Endothelial cell of umbilical vein (primary cell): ENCODE data around the gene P3H2. TPM values are rescaled to one million over a fixed set of nuclear protein-coding genes. Genes with fewer than 3 reads are reported as not detected.

Experiments
- BruUV-seq: library from RNA; stranded (reverse); fragments of 400-500 nt; replicated peaks from 2 replicates; lab custom pipeline; 2021; lab: Mats Ljungman, UMichigan
- CTCF ChIA-PET: fragments of 300-600, 350-600 bp; sonication (Branson Sonifier 250); formaldehyde crosslinking; loops from one replicate; lab custom pipeline; 2021; ENCODE audit warnings: antibody characterized with exemption, inconsistent platforms; lab: Charles Lee
- POLR2A ChIA-PET: fragments of 300-600, 350-600 bp; sonication (Branson Sonifier 250); formaldehyde crosslinking; loops from one replicate; lab custom pipeline; 2021; ENCODE audit warnings: antibody characterized with exemption, inconsistent platforms; lab: Charles Lee
- DNase-seq: peaks from one replicate; pipeline ENCODE4 v3.0.0-alpha.2; 2011; ENCODE audit warnings: low read depth, low spot score
- FAIRE-seq: peaks from 2 replicates; lab custom pipeline; 2011; peaks lifted over from hg19 to GRCh38; lab: Jason Lieb, UNC
- H2AFZ ChIP-seq: 2 replicates; pipeline ENCODE4 v1.6.0; 2012; ENCODE audit warnings: low read depth, low read length, control low read depth, inconsistent platforms
- H3K27ac ChIP-seq: 2 replicates; pipeline ENCODE4 v1.5.1; 2011; ENCODE audit warnings: low read depth, mild to moderate bottlenecking, control low read depth, low read length, moderate library complexity; ENCODE audit not compliant: insufficient read depth
- H3K27me3 ChIP-seq, 2 experiments: 2 replicates each; pipeline versions ENCODE4 v1.6.0 to v1.6.1; 2011; ENCODE audit warnings: low read length in 2 of 2, mixed read lengths in 1 of 2; ENCODE audit not compliant: control insufficient read depth in 2 of 2, insufficient read depth in 2 of 2
- H3K36me3 ChIP-seq, 2 experiments: 2 replicates in 1 of 2; 3 replicates in 1 of 2; pipeline ENCODE4 v1.5.1; 2011; ENCODE audit warnings: low read length in 2 of 2, mild to moderate bottlenecking in 1 of 2, moderate library complexity in 1 of 2; ENCODE audit not compliant: control insufficient read depth in 2 of 2, insufficient read depth in 2 of 2; ENCODE audit errors: extremely low read depth in 1 of 2
- H3K4me1 ChIP-seq: 3 replicates; pipeline ENCODE4 v1.5.1; 2011; ENCODE audit warnings: mild to moderate bottlenecking, low read length; ENCODE audit not compliant: control insufficient read depth, insufficient read depth; ENCODE audit errors: extremely low read depth
- H3K4me2 ChIP-seq: 2 replicates; pipeline ENCODE4 v1.6.1; 2011; ENCODE audit warnings: low read length, control low read depth, mixed read lengths; ENCODE audit not compliant: insufficient read depth
- H3K4me3 ChIP-seq, 3 experiments: fragments of 200-600 bp in 1 of 3; sonication (generic), shearing (Covaris generic) in 1 of 3; replicated peaks in 1 of 3; 2 replicates each; pipeline ENCODE4 v1.5.1; 2011 to 2016; ENCODE audit warnings: control low read depth in 3 of 3, low read length in 3 of 3, mild to moderate bottlenecking in 2 of 3, inconsistent platforms in 1 of 3, low read depth in 1 of 3, moderate library complexity in 1 of 3; ENCODE audit not compliant: insufficient read depth in 1 of 3
- H3K79me2 ChIP-seq: 2 replicates; pipeline ENCODE4 v1.6.0; 2012; ENCODE audit warnings: low read length, inconsistent platforms; ENCODE audit not compliant: control insufficient read depth, insufficient read depth
- H3K9ac ChIP-seq: replicated peaks from 2 replicates; pipeline ENCODE3; 2011; ENCODE audit warnings: low read length, control low read depth; ENCODE audit not compliant: insufficient read depth; ENCODE audit errors: extremely low read depth
- H3K9me1 ChIP-seq: replicated peaks from 3 replicates; pipeline ENCODE4 v1.6.0; 2011; ENCODE audit warnings: mild to moderate bottlenecking, low read length; ENCODE audit not compliant: control insufficient read depth, insufficient read depth; ENCODE audit errors: extremely low read depth
- H3K9me3 ChIP-seq: replicated peaks from 2 replicates; pipeline ENCODE4 v1.5.1; 2012; ENCODE audit warnings: low read length, inconsistent platforms; ENCODE audit not compliant: control insufficient read depth, insufficient read depth
- H4K20me1 ChIP-seq: replicated peaks from 2 replicates; pipeline ENCODE3; 2011; ENCODE audit warnings: mild to moderate bottlenecking, low read length; ENCODE audit not compliant: control insufficient read depth, insufficient read depth; ENCODE audit errors: extremely low read depth
- FOS ChIP-seq: IDR thresholded peaks from 2 replicates; pipeline ENCODE4 v1.6.1; 2011; ENCODE audit warnings: mild to moderate bottlenecking, low read length, moderate library complexity, borderline replicate concordance; ENCODE audit not compliant: insufficient read depth
- GATA2 ChIP-seq: IDR thresholded peaks from 2 replicates; pipeline ENCODE4 v1.7.0; 2011; ENCODE audit warnings: low read depth, mild to moderate bottlenecking, moderate library complexity, mixed read lengths, low read length; ENCODE audit not compliant: insufficient read length, insufficient read depth
- JUN ChIP-seq: IDR thresholded peaks from 2 replicates; pipeline ENCODE4 v1.6.1; 2011; ENCODE audit warnings: borderline replicate concordance, low read depth; ENCODE audit not compliant: insufficient read length, insufficient read depth
- MYC ChIP-seq: IDR thresholded peaks from one replicate; pipeline ENCODE4 v1.6.1; 2011; ENCODE audit warnings: mild to moderate bottlenecking, low read depth, low read length
- POLR2A ChIP-seq: IDR thresholded peaks from 2 replicates; pipeline ENCODE4 v1.6.1; 2012; ENCODE audit warnings: low read depth, mild to moderate bottlenecking, control low read depth, low read length
- POLR2AphosphoS5 ChIP-seq: IDR thresholded peaks from 2 replicates; pipeline ENCODE4 v1.6.1; 2012; ENCODE audit warnings: low read depth, mild to moderate bottlenecking, control low read depth, low read length, moderate library complexity; ENCODE audit not compliant: insufficient read depth
- dilution Hi-C: fragments of 300-500 bp; cut with MboI; formaldehyde crosslinking; loops from one replicate; pipeline ENCODE4 v1.15.0; 2019; ENCODE audit warnings: low sequenced_read_pairs; ENCODE audit not compliant: extremely low pct_ligation_motif_present
- intact Hi-C: fragments of 100-400 bp; cut with micrococcal nuclease; formaldehyde crosslinking; loops from one replicate; pipeline ENCODE4 v1.10.0; 2022
- polyA plus RNA-seq, 4 experiments: library from polyadenylated mRNA; depleted of rRNA in 3 of 4; stranded (reverse) in 3 of 4; unstranded in 1 of 4; fragments of >200 nt; gene quantifications; 2 replicates each; pipeline versions ENCODE4 v1.2.1 to v1.2.3, GENCODE V29; 2011 to 2012; ENCODE audit warnings: missing spikeins in 1 of 4
- total RNA-seq: library from RNA; stranded (reverse); gene quantifications from 2 replicates; pipeline ENCODE4 v1.2.3, GENCODE V29; 2021
- TF ChIP-seq, protein P1 (sequence below): IDR thresholded peaks from 2 replicates; pipeline ENCODE4 v1.6.1; 2011; ENCODE audit not compliant: insufficient read depth, insufficient read length
- TF ChIP-seq, protein P2 (sequence below), 2 donors: IDR thresholded peaks; 1 replicate in 1 of 2; 2 replicates in 1 of 2; pipeline ENCODE4 v1.5.1; 2011; ENCODE audit warnings: low read length in 2 of 2, mild to moderate bottlenecking in 2 of 2, moderate library complexity in 2 of 2, control low read depth in 1 of 2, inconsistent platforms in 1 of 2, low read depth in 1 of 2; ENCODE audit not compliant: insufficient read depth in 1 of 2; ENCODE audit errors: extremely low read depth in 1 of 2

Gene P3H2
- total and polyA plus RNA-seq, 2 donors (not counting 3 experiments of a cell fraction or from before 2014, with no cell fraction given), result 6.6 to 6.8 TPM

DNA sequence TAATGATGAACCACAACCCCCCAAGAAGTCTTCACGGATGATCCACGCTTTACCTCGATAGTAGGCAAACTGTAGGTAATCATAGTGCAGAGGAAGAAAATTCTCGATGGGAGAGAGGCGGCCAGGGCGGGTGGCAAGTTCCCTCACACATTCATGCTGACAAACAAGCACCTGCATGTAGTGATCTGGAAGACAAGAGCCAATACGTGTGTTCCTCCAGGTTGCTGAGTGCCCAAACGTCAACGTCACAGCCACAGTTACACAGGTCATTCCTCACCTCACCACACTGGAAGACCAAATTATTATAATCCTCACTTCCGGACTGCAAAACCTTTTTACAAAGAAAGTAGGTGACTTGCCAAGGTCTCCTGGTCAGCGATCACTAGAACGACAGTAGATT is 131.8 kb downstream of the P3H2 start:
- Histone ChIP-seq H3K79me2 (no peaks in the 10 kb centered on the region), H3K4me2 (no peak overlapping the region)

DNA sequence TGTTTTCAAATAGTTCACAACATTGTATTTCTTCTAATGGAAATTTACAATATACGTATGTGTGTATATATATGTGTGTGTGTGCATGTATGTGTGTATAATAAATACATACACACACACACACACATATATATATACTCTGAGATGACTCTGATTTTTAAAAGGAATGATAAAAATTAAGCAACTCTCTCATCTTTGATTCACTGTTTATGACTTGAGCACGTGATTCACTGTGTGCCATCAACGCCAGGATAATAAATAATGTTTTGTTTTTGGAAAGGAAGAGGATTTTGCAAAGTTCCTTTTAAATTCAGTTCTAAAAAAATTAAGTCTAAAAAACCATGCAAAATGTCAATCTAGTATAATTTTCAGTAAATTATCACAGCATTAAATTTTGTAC is 132.4 kb downstream of the P3H2 start:
- ChIA-PET CTCF (no interaction called here), POLR2A (no interaction called here)
- BruUV-seq, result no TSS peak
- Histone ChIP-seq H3K9ac (no peak overlapping the region), H3K4me3 (no peak overlapping the region), H2AFZ (no peak overlapping the region), H3K9me1 (no peaks in the 10 kb centered on the region), H3K9me3 (no peaks in the 10 kb centered on the region), H3K36me3 (no peaks in the 10 kb centered on the region), H3K79me2 (no peaks in the 10 kb centered on the region), H4K20me1 (no peaks in the 10 kb centered on the region), H3K27ac (no peak overlapping the region), H3K27me3 (no peaks in the 10 kb centered on the region), H3K4me2 (no peak overlapping the region), H3K4me1 (no peaks in the 10 kb centered on the region)
- dilution Hi-C loops (no loop called here), intact Hi-C loops (no loop called here)
- TF ChIP-seq POLR2AphosphoS5 (no peak), GATA2 (no peak), POLR2A (no peak), MYC (no peak), JUN (no peak), FOS (no peak)
- TF ChIP-seq, protein P1, sequence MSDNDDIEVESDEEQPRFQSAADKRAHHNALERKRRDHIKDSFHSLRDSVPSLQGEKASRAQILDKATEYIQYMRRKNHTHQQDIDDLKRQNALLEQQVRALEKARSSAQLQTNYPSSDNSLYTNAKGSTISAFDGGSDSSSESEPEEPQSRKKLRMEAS, result no peak
- TF ChIP-seq, protein P2, sequence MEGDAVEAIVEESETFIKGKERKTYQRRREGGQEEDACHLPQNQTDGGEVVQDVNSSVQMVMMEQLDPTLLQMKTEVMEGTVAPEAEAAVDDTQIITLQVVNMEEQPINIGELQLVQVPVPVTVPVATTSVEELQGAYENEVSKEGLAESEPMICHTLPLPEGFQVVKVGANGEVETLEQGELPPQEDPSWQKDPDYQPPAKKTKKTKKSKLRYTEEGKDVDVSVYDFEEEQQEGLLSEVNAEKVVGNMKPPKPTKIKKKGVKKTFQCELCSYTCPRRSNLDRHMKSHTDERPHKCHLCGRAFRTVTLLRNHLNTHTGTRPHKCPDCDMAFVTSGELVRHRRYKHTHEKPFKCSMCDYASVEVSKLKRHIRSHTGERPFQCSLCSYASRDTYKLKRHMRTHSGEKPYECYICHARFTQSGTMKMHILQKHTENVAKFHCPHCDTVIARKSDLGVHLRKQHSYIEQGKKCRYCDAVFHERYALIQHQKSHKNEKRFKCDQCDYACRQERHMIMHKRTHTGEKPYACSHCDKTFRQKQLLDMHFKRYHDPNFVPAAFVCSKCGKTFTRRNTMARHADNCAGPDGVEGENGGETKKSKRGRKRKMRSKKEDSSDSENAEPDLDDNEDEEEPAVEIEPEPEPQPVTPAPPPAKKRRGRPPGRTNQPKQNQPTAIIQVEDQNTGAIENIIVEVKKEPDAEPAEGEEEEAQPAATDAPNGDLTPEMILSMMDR (IDR thresholded peaks at IDR 0.05; ENCODE audit: extremely low read depth in 1 of 2, insufficient read depth in 1 of 2, low read depth in 1 of 2, low read length in 2 of 2), result no peak
- no peak for DNase-seq
- FAIRE-seq, result no peak

More for the DNA sequence above, 131.8 kb downstream of the P3H2 start:
- Histone ChIP-seq H3K36me3 (no peaks in the 10 kb centered on the region), H3K9me3 (no peaks in the 10 kb centered on the region), H2AFZ (no peak overlapping the region), H3K9ac (no peak overlapping the region), H3K27me3 (no peaks in the 10 kb centered on the region), H3K4me1 (no peaks in the 10 kb centered on the region), H4K20me1 (no peaks in the 10 kb centered on the region), H3K9me1 (no peaks in the 10 kb centered on the region), H3K27ac (no peak overlapping the region), H3K4me3 (no peak overlapping the region)
- dilution Hi-C loops, result no loop called here
- intact Hi-C loops, result no loop called here
- TF ChIP-seq POLR2A (no peak), MYC (no peak), GATA2 (no peak)
- TF ChIP-seq, protein P1, result no peak
- no peak for DNase-seq
- FAIRE-seq, result no peak
- POLR2A ChIA-PET, result no interaction called here
- BruUV-seq, result no TSS peak
- CTCF ChIA-PET, result no interaction called here
